ENCODE measurements around the gene WBP2NL. TPM values are rescaled to one million over a fixed set of nuclear protein-coding genes. Genes with fewer than 3 reads are reported as not detected.

WBP2NL gene
- total RNA-seq, 1 experiment from 2014 or later, result 1.0 TPM

DNA sequence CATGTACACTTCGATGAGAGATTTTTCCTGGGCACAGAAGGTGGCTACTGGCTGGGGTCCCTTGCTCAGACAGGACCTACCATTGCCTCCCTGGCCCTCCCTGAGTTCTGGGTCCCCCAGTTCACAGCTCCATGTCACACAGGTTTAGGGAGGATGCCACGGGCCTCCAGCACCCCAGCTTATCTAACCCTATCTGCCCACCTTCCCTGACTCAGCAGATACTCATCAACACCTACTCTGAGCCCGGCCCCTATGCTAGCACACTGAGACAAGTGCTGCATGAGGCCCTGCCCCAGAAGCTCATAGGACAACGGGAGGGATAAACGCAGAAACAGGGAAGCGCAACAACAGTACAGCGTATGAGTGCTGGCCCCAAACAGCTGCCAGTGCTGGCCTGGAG lies 62.5 kb downstream of the WBP2NL start:
- Mint-ChIP-seq H3K9me3 (ENCODE audit: unreplicated experiment) (peaks cover 29% of the 10 kb centered on the region), H3K27me3 (ENCODE audit: insufficient read depth, unreplicated experiment) (no peaks in the 10 kb centered on the region), H3K4me3 (ENCODE audit: unreplicated experiment) (no peak overlapping the region), H3K36me3 (ENCODE audit: insufficient read depth, unreplicated experiment) (peaks cover 14% of the 10 kb centered on the region), H3K27ac (ENCODE audit: unreplicated experiment) (no peak overlapping the region), H3K4me1 (ENCODE audit: low read depth, unreplicated experiment) (no peaks in the 10 kb centered on the region)
- CTCF ChIA-PET, result no interaction called here
- no TSS peak for BruUV-seq (replicated peaks)
- H3K9me3 ChIP-seq, result peaks cover 14% of the 10 kb centered on the region
- no peaks in the 10 kb centered on the region for H3K4me1 ChIP-seq
- POLR2A ChIA-PET, result no interaction called here
- intact Hi-C loops (cut with micrococcal nuclease; ENCODE audit: unreplicated experiment), result no loop called here
- no peak for DNase-seq
- H3K4me3 ChIP-seq (ENCODE audit: low read depth, low read length), result no peak overlapping the region
- no peaks in the 10 kb centered on the region for H3K27me3 ChIP-seq (replicated peaks; ENCODE audit: control insufficient read depth, insufficient read depth, low read length)
- no peaks in the 10 kb centered on the region for H3K36me3 ChIP-seq (ENCODE audit: control insufficient read depth, insufficient read depth, low read length)
- TF ChIP-seq, protein P1, sequence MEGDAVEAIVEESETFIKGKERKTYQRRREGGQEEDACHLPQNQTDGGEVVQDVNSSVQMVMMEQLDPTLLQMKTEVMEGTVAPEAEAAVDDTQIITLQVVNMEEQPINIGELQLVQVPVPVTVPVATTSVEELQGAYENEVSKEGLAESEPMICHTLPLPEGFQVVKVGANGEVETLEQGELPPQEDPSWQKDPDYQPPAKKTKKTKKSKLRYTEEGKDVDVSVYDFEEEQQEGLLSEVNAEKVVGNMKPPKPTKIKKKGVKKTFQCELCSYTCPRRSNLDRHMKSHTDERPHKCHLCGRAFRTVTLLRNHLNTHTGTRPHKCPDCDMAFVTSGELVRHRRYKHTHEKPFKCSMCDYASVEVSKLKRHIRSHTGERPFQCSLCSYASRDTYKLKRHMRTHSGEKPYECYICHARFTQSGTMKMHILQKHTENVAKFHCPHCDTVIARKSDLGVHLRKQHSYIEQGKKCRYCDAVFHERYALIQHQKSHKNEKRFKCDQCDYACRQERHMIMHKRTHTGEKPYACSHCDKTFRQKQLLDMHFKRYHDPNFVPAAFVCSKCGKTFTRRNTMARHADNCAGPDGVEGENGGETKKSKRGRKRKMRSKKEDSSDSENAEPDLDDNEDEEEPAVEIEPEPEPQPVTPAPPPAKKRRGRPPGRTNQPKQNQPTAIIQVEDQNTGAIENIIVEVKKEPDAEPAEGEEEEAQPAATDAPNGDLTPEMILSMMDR (IDR thresholded peaks at IDR 0.05; ENCODE audit: insufficient read depth in 1 of 2, low read depth in 1 of 2, low read length in 1 of 2, severe bottlenecking in 1 of 2, unreplicated experiment in 1 of 2), result no peak

DNA sequence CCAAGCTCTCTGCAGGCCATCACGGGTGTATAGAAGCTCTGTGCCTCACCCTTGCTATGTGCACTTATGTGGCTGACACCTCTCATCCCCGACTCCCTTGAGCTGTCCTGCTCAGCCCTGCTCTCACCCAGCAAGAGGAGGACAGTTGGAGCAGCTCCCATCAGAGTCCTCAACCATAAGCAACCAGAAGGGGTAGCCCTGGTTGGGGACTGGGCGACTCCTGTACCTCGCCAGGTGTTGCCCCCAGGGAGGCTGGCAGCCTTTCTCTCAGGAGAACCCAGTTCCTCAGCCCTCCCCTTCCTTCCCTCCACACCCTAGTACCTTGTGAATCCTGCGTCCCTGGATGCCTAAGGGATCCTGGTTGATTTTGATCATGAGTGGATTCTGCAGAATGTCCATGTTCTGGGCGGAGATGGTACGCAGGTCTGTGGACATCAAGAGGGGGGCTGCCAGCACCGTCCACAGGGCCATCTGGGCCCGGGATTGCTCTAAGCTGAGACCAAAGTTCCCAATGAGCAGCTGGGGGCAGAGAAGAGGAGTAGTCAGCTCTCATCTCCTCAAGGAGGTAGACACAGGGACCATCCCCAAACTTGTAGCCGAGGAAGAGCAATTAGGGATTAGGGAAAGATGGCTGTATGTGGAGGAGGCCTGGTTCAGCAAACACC lies 64.0 kb downstream of the WBP2NL start:
- intact Hi-C loops (cut with micrococcal nuclease; ENCODE audit: unreplicated experiment), result no loop called here
- ChIA-PET POLR2A (no interaction called here), CTCF (no interaction called here)
- Mint-ChIP-seq H3K27me3 (ENCODE audit: insufficient read depth, unreplicated experiment) (no peaks in the 10 kb centered on the region), H3K27ac (ENCODE audit: unreplicated experiment) (no peak overlapping the region), H3K4me3 (ENCODE audit: unreplicated experiment) (no peak overlapping the region), H3K4me1 (ENCODE audit: low read depth, unreplicated experiment) (no peaks in the 10 kb centered on the region), H3K9me3 (ENCODE audit: unreplicated experiment) (peaks cover 13% of the 10 kb centered on the region), H3K36me3 (ENCODE audit: insufficient read depth, unreplicated experiment) (peaks cover 15% of the 10 kb centered on the region)
- Histone ChIP-seq H3K9me3 (no peaks in the 10 kb centered on the region; the same call in 1 of the 2 replicates), H3K27me3 (replicated peaks; ENCODE audit: control insufficient read depth, insufficient read depth, low read length) (no peaks in the 10 kb centered on the region), H3K4me3 (ENCODE audit: low read depth, low read length) (no peak overlapping the region), H3K36me3 (ENCODE audit: control insufficient read depth, insufficient read depth, low read length) (no peaks in the 10 kb centered on the region; the same call in 1 of the 2 replicates), H3K4me1 (no peaks in the 10 kb centered on the region)
- TF ChIP-seq, protein P1 (IDR thresholded peaks at IDR 0.05; ENCODE audit: insufficient read depth in 1 of 2, low read depth in 1 of 2, low read length in 1 of 2, severe bottlenecking in 1 of 2, unreplicated experiment in 1 of 2), result no peak
- BruUV-seq (replicated peaks), result no TSS peak
- no peak for DNase-seq

DNA sequence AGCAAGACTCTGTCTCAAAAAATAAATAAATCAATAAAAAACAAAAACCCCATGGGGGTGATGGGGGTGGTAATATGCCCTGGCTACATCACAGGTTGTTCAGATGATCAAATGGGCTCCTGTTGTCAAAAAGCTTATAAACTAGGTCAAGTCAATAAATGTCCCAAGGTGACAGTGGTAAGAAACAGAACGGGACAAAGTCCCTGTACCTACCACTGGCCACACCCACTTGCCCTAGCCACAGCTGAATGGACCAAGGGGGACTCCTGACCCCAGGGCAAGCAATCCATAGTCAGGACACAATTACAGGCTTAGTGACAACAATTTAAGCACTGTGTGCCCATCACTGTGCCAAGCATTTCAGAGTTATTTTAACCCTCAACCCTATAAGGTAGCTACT lies 66.0 kb downstream of the WBP2NL start:
- Mint-ChIP-seq H3K9me3 (ENCODE audit: unreplicated experiment) (no peaks in the 10 kb centered on the region), H3K27me3 (ENCODE audit: insufficient read depth, unreplicated experiment) (no peaks in the 10 kb centered on the region), H3K4me1 (ENCODE audit: low read depth, unreplicated experiment) (no peaks in the 10 kb centered on the region), H3K36me3 (ENCODE audit: insufficient read depth, unreplicated experiment) (peaks cover 14% of the 10 kb centered on the region), H3K27ac (ENCODE audit: unreplicated experiment) (no peak overlapping the region), H3K4me3 (ENCODE audit: unreplicated experiment) (no peak overlapping the region)
- ChIA-PET POLR2A (no interaction called here), CTCF (no interaction called here)
- intact Hi-C loops (cut with micrococcal nuclease; ENCODE audit: unreplicated experiment), result no loop called here
- BruUV-seq (replicated peaks), result no TSS peak
- H3K4me1 ChIP-seq, result peaks cover 1% of the 10 kb centered on the region; the same call in 1 of the 2 replicates
- no peak for DNase-seq
- TF ChIP-seq, protein P1 (IDR thresholded peaks at IDR 0.05; ENCODE audit: insufficient read depth in 1 of 2, low read depth in 1 of 2, low read length in 1 of 2, severe bottlenecking in 1 of 2, unreplicated experiment in 1 of 2), result no peak
- no peaks in the 10 kb centered on the region; the same call in 1 of the 2 replicates for H3K36me3 ChIP-seq (ENCODE audit: control insufficient read depth, insufficient read depth, low read length)
- H3K9me3 ChIP-seq, result no peaks in the 10 kb centered on the region
- no peak overlapping the region for H3K4me3 ChIP-seq (ENCODE audit: low read depth, low read length)
- H3K27me3 ChIP-seq (replicated peaks; ENCODE audit: control insufficient read depth, insufficient read depth, low read length), result no peaks in the 10 kb centered on the region

All from Caco-2 (cell line).